GM19035 (cell line): ENCODE measurements around the gene RAD51B.

ENCODE experiments used
- ATAC-seq: cut with Tn5 transposase; IDR thresholded peaks from one replicate; pipeline ENCODE4 v1.9.1; 2021; ENCODE audit not compliant: unreplicated experiment

The RAD51B gene

GRCh38 chr14:68621400-68622365, 802.1 kb downstream of the RAD51B start:
- no peak for ATAC-seq

- no peak for ATAC-seq
Measured at GRCh38 chr14:68622856-68623255, 803.3 kb downstream of the RAD51B start.

- no peak for ATAC-seq
Measured at GRCh38 chr14:68623307-68623706, 803.7 kb downstream of the RAD51B start.

DNA sequence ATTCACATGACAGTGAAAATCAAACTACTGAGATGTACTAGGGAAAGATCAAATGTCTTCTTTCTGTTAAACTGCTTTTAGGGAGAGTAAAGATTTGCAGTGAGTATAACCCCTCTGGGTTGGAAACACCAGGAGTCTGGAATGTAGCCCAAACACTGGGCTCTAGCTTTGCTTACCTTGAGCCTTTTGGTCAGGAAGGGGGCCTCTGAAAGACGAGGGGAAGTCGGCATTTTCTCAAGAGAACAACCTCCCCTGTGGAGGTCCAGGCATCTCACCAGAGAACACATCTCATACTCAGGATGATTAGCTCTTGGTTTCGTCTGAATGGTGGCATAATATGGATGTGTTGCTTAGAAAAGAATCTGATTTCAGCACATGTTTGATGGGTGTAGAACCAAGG, 804.2 kb downstream of the RAD51B start:
- no peak for ATAC-seq

- ATAC-seq, result no peak
Measured at GRCh38 chr14:68624541-68625220, 805.1 kb downstream of the RAD51B start.

GRCh38 chr14:68625366-68626090, 805.9 kb downstream of the RAD51B start:
- no peak for ATAC-seq

DNA sequence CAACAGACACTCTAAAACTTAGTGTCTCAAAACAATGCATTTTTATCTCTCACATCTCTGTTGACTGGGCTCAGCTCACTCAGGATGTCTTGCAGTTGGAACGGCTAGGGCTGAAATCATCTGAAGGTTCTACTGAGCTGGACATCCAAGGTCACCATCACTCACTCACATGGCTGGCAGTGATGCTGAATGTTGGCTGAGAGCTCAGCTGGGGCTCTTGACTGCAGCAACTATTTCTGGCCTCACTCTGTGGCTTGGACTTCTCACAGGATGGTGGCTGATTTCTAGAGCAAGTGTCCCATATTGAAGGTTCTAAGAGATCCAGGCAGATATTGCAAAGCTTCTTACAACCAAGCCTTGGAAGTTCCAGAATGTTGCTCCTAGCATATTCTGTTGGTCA, 806.8 kb downstream of the RAD51B start:
- no peak for ATAC-seq

DNA sequence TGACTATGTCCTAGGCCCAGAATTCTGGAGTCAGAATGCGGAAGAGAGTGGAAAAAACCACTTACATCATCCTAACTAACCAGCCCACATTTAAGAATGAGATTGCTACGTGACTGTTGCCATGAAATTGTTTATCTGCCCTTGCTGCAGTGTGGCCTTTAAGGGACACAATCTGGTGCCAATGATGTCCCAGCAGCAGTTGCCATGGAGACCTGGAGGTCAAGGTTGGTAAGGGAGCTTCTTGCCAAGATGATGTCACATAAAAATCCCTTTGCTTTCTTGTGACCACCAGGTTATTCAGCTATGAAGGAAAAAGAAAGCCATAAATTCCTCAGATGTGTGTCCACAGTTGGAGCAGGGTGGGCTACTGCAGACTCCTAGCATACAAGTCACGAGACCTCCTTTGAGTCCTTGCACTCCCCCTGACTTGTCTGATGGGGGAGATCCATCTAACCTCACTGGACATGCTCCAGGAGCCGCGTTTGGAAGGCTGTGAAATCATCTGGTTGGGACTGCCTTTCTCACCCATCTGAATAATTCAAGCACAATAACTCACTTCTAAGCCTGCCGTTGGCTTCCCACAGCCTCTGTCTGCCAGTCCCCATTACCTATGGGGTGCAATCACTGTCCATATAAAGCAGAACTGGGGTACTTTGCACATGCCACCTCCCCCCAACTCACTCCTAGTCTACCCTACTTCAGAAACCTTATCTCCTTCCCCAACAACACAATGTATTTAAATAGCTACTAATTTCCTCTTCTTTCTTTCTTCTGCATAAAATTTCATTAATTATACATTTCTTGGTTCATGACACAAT, 807.7 kb downstream of the RAD51B start:
- no peak for ATAC-seq

DNA sequence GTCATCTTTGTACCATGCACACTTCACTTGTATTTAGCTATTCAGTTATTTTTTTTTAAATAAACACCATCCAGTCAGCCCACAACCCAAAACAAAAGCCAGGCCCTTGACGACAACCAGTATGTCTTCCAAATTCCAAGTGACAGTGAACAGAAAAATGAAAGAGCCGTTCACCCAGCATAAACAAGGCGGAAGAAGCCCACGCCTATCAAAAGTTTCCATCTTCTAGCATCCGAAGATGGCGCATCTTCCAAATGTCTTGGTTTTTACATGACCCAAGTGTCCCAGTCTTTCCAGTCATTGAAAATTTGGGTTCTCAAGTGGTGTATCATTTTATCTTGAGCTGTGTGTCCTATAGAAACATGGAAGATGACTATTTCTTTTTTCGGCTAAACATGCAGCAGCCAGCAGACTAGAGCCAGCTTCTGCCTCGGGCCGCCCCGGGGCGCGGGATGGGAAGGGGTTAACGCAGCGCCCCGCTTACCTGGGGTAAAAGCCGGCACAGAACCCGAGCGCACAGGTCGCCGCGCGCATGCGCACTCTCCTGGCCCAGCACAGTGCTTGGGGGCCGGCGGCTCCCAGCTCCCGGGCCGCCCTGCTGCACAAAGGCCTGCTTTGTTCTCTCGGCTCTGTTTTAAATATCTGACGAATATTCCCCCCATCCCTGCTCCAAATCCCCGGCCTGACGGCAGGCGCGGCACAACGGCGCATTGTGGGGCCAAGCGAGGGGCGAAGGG, 808.5 kb downstream of the RAD51B start:
- no peak for ATAC-seq

- ATAC-seq, result no peak
Measured at GRCh38 chr14:68628605-68629310, 809.2 kb downstream of the RAD51B start.

DNA sequence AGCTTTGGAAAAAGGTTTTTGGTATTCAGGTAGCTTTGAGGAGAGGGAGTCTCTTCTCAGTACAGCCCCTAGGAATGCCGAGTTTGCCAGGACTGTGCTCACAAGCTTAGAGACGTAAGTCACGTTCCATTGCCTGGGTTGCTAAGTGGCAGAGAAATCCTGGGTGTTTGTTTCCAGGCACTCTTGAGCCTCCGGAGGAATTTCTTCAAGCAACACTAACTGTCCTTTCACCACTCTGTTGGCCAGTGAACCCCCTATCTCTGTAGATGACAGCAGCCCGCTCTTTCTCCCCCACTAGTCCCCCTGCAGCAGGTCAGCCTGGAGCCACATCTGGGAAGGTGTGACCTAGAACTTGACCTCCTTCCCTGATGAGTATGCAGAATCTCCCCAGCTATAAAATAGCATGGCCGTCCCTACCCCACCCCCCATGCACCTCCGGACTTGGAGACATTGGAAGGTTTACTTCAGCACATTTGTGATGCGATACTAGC, 810.5 kb downstream of the RAD51B start:
- ATAC-seq, result no peak

DNA sequence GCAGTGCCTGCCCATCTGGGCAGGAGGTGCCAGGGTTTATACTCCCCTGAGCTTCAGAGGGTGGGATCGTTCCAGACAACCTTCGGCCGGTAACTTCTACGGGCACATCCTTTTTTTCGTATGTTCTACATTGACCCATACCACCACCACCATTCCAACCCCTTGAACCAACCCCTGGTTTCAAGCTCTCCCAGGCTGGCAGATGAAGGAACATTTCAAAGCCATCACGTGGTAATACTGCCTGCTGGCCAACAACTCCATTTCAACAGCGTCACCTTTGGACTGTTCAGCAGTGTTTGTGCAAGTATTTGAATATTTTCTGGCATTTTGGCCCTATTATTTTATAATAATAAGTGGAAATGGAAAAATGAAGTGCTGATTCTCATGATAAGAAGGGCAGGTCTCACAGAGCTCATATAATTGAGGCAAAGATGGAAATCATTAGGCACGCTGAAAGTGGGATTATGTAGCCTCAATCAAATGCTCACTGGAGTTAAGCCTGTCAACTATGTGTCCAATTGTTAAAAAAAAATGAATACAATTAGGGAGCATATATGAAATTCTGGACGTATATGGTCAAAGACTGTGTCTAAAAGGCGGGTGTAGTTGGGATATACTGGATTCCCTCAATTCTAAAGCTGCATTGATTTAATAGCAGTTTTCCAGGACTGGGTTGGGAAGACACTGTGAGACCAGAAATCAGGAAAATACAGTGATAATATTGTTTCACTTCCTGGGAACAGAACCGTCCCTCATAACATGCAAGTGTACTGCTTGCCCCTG, 811.2 kb downstream of the RAD51B start:
- ATAC-seq, result no peak

GRCh38 chr14:68631394-68632053, 811.9 kb downstream of the RAD51B start:
- ATAC-seq, result no peak

- no peak for ATAC-seq
Measured at GRCh38 chr14:68632054-68632895, 812.7 kb downstream of the RAD51B start.

DNA sequence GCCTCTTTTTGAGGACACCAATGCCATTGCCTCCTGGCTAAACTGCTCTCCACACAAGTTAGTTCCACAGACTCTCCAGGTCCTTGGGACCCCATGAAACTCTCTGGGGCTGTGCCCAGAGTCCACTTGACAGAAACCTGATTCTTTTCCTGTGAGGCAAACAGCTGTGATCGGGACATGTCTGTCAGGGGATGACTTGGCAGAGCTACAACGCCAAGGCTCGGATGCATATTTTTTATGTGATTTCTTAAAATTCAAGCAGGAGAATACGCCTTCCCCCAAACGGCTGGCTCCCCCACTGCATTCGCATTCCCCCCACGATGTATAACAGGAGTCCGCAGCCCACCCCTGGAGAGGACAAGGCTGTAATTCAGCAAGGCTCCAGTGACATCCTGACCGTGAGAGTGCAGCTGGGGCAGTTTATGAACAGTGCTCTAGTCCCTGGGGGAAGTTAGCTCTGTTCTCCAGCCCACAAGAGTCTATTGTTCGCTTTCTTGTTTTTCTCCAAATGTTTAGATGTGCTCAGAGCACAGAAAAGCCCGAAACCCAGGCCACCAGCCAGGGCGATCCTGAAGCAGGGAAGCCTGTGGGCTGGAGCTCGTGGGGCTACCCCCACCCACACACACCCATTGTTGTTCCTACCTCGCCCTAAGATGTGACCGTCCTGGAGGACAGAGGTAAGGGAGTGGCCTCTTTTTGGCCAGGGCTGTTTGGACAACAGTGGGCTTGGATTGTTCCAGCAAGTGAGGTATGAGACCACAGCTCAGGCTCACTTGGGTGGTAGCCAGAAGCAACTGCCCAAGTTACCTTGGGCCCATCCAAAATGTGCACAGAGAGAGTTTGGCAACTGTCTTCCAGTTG, 813.8 kb downstream of the RAD51B start:
- ATAC-seq, result no peak

- ATAC-seq, result no peak
Measured at GRCh38 chr14:68634332-68634731, 814.8 kb downstream of the RAD51B start.
